GM19025 (cell line): ENCODE measurements around the gene SCRN3.
"Not testable (repeated sequence)": the region's sequence is repeated elsewhere in the genome, so short reads cannot be mapped to it uniquely, and the experiment has no call there.

Source experiments
- ATAC-seq: cut with Tn5 transposase; IDR thresholded peaks from one replicate; pipeline ENCODE4 v1.9.1; 2021; ENCODE audit warnings: mild to moderate bottlenecking, low read depth, moderate library complexity; ENCODE audit not compliant: unreplicated experiment

The SCRN3 gene

GRCh38 chr2:174400853-174401252 is 5.3 kb downstream of the SCRN3 start:
- no peak for ATAC-seq

GRCh38 chr2:174403628-174404027 is 8.1 kb downstream of the SCRN3 start:
- ATAC-seq: no peak

- not testable (repeated sequence) for ATAC-seq
Measured at GRCh38 chr2:174410039-174410438, 14.5 kb downstream of the SCRN3 start.

- ATAC-seq: no peak
Measured at GRCh38 chr2:174412256-174412655, 16.7 kb downstream of the SCRN3 start.

DNA sequence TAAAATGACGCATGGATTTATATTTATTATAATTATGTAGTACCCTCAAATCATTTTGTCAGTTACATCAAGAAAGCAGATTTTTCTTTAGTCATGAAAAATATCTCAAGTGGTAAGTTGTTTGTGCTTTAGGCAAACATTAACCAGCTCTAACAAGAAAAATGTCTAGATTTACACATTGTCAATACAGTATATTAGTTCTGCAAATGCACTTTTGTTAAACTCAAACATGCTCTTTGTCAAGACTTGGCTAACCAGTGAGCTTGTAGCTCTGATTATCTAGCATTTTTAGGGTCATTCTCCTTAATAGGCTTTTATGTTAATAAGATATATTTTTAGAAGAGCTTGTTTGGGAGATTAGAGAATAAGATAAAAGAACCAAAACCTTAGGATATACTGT is 32.7 kb downstream of the SCRN3 start:
- ATAC-seq: no peak

- no peak for ATAC-seq
Measured at GRCh38 chr2:174430066-174430465, 34.5 kb downstream of the SCRN3 start.

GRCh38 chr2:174431902-174432301 is 36.4 kb downstream of the SCRN3 start:
- ATAC-seq: no peak

DNA sequence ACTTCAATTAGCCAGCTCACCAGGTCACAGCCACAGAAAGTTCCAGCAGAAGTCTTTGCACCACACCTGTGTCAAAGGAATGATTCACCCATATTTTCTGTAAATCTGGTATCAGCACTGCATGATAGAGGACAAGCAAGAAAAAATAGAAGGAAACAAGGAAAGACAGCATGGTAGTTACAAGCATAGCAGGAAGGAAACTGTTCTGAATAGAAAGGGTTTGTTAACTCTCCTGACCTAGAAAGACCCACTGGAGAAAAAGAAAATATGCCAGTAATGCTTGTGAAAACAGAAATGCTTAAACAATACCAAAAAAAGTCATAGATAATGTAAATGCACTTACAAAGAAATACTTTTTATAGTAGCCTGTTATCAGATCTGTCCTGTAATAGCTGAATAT is 40.8 kb downstream of the SCRN3 start:
- no peak for ATAC-seq

- no peak for ATAC-seq
Measured at GRCh38 chr2:174438146-174438886, 42.8 kb downstream of the SCRN3 start.

DNA sequence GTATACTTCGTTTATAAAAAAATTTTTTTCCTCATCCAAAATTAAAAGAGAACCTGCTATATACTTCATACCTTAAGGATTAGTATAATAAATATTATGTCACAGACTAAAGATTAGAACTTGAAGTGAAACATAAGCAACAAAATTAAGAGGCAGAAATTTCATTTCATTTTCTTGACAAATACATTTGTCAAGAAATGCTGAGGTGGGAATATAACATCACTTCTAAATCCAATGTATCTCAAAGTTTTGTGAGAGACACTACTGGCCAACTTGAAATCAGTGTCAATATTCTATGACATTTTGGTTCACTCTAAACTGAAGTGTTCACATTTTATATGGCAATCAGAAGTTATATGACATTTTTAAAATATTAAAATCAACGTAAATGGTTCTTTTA is 43.8 kb downstream of the SCRN3 start:
- ATAC-seq: no peak

DNA sequence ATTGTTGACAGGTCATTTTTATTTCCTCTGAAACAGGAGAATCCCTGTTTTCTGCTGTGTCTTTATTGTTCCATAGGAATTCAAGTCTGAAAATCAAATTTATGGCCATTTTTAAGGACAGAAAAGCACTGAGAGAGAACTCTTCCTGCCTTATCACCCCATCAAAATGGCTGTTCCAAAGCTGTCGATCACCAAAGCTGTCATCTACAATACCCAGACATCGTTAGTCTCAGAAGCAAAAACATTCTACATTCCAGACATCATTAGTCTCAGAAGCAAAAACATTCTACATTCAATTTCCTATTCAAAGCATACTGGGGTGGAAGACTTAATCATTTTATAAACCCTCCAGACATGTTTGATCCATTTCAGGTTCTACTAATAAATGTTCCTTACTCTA is 44.4 kb downstream of the SCRN3 start:
- ATAC-seq: no peak

GRCh38 chr2:174442546-174443510 is 47.3 kb downstream of the SCRN3 start:
- ATAC-seq: no peak

DNA sequence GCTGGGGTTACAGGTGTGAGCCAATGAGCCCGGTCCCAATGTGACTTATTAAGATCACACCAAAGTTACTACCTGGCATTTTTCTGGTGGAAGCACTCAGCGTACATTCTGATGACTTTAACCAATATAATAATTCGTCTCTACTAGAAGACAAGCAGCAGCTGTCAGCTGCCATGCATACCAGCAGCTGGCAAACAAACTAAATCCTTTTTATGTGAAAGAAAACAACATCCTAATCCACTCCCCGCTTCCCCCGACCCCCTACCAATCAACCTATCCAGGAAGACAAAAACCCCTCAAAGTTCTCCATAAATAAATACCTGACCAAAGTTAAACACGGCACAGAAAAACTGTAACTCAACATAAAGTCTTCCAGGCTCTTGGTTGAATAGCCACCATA is 49.2 kb downstream of the SCRN3 start:
- no peak for ATAC-seq

DNA sequence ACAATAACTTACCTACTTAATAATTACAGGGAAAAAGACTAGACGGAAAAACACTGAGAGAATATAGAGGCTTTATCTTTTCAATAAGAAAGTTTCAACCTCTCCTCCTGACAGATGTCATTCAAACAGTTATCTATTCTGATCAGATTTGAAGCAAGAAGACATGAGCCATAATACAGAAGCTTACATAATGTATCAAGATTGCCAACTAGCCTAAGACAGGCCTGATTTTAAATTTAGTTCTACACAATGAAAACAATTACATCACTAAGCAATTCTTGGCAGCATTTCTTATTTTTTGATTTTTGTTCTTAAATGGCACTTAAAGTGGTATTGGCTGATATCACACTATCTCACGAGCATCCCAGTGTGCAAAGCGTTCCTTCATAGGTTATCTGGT is 49.7 kb downstream of the SCRN3 start:
- no peak for ATAC-seq

- ATAC-seq: no peak
Measured at GRCh38 chr2:174446531-174446930, 51.0 kb downstream of the SCRN3 start.

GRCh38 chr2:174449033-174449432 is 53.5 kb downstream of the SCRN3 start:
- no peak for ATAC-seq

DNA sequence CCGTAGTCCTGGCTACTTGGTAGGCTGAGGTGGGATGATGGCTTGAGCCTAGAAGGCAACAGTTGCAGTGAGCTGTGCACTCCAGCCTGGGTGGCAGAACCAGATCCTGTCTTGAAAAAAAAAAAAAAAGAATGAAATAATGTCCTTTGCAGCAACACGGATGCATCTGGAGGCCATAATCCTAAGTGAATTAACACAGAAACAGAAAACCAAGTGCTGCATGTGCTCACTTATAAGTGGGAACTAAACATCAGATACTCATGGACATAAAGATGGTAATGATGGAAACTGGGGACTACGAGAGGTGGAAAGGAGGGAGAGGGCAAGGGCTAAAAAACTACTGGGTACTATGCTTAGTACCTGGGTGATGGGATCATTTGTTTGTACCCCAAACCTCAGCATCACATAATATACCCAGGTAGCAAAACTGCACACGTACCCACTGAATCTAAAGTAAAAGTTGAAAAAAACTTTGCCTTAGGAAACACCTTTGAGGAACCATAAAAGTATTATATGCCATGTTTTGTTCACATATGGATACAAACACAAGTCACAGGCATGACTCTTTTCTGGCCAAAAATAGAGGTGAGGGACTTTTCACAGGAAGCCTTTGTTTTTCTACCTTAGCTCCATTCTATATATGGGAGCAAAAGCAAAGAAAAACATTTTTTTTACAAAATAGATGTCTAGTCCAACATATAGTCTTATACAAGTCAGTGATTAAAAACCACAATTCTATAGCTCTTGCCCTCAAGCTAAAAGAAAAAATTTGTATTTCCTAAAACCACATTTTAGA is 54.7 kb downstream of the SCRN3 start:
- ATAC-seq: no peak

DNA sequence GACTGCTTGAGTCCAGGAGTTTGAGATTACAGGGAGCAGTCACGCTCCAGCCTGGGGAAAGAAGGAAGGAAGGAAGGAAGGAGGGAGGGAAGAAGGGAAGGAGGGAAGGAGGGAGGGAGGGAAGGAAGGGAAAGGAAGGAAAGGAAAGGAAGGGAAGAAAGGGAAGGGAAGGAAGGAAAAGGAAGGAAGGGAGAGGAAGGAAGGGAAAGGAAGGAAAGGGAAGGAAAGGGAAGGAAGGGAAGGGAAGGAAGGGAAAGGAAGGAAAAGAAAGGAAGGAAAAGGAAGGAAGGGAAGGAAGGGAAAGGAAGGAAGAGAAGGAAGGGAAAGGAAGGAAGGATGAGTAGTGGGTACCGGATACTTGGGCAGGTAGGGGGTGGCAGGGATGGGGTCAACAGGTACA is 59.0 kb downstream of the SCRN3 start:
- ATAC-seq: no peak

DNA sequence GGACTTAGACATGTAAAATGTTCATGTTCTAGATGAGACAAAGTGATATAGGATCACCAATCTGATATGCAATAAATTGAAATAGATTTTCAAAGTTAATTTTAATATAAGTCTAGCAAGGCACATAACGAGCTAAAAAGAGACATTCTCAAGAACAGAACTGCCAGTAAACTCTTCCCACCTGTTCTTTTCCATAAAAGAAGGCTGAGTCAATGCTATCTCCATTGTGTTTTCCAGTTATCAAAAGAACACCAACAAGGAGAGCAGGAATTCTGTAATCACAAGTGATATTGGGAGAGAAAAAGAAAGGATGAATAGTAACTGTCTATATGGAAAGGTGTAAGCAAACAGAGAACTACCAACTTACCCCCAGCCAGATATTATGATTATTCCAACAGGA is 65.7 kb downstream of the SCRN3 start:
- no peak for ATAC-seq

GRCh38 chr2:174465327-174465726 is 69.8 kb downstream of the SCRN3 start:
- ATAC-seq: no peak

DNA sequence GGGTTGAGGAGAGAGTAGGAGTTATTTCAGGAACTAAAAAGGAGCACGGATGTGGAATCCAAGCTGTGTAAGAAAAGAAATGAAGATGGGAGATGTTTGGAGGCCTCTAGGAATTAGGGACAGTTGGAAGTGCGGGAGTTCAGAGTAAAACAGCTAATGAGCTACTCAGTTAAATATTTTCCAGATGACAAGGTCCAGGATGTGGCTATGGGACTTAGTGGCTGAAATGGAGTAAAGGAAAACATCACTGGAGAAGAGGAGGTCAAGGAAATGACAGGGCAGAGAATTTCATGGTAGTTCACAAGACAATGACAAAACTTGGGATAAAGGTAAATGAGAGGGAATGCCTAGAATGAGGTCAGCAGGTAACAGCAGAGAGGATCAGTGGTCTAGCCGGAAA is 78.3 kb downstream of the SCRN3 start:
- no peak for ATAC-seq
